Stimulated activated CD8-positive, alpha-beta memory T cell treated with anti-CD3 and anti-CD28 coated beads, Interleukin-7, amount 100 ng/mL, for 4 hours (primary cell): ENCODE measurements around the gene GPR39.

Experiments used
- DNase-seq, 2 donors: peaks; one replicate each; pipeline ENCODE4 v3.0.0-alpha.2; 2020; ENCODE audit warnings: low read depth in 2 of 2

GPR39 gene

GRCh38 chr2:132599556-132599955, 183.0 kb downstream of the GPR39 start:
- no peak for DNase-seq

GRCh38 chr2:132604561-132604960, 188.0 kb downstream of the GPR39 start:
- DNase-seq = no peak

- no peak for DNase-seq
These were observed 188.9 kb downstream of the GPR39 start for GRCh38 chr2:132605236-132606180.

- no peak for DNase-seq
These were observed 190.0 kb downstream of the GPR39 start for GRCh38 chr2:132606649-132607048.

GRCh38 chr2:132607426-132608090, 191.0 kb downstream of the GPR39 start:
- DNase-seq = no peak

- DNase-seq = no peak
These were observed 191.7 kb downstream of the GPR39 start for GRCh38 chr2:132608311-132608710.

- DNase-seq = no peak
These were observed 192.7 kb downstream of the GPR39 start for GRCh38 chr2:132609101-132609890.

GRCh38 chr2:132611719-132612118, 195.1 kb downstream of the GPR39 start:
- no peak for DNase-seq

- no peak for DNase-seq
These were observed 198.9 kb downstream of the GPR39 start for GRCh38 chr2:132615329-132616085.

- DNase-seq = no peak
These were observed 201.4 kb downstream of the GPR39 start for GRCh38 chr2:132617989-132618388.

GRCh38 chr2:132618734-132619133, 202.1 kb downstream of the GPR39 start:
- DNase-seq = no peak

GRCh38 chr2:132620115-132620514, 203.5 kb downstream of the GPR39 start:
- DNase-seq = no peak

- DNase-seq = no peak
These were observed 204.7 kb downstream of the GPR39 start for GRCh38 chr2:132621131-132621875.

- no peak for DNase-seq
These were observed 206.7 kb downstream of the GPR39 start for GRCh38 chr2:132623096-132623839.

GRCh38 chr2:132627536-132627935, 210.9 kb downstream of the GPR39 start:
- no peak for DNase-seq

GRCh38 chr2:132632000-132632649, 215.5 kb downstream of the GPR39 start:
- DNase-seq = no peak

GRCh38 chr2:132633635-132634034, 217.0 kb downstream of the GPR39 start:
- DNase-seq = no peak

GRCh38 chr2:132636346-132636745, 219.7 kb downstream of the GPR39 start:
- DNase-seq = no peak

- DNase-seq = no peak
These were observed 221.9 kb downstream of the GPR39 start for GRCh38 chr2:132638313-132639040.
